ENCODE measurements around the gene NSF. TPM values are rescaled to one million over a fixed set of nuclear protein-coding genes. Genes with fewer than 3 reads are reported as not detected.

Gene NSF
- total RNA-seq, 1 donor from 2014 or later, result 57.0 TPM

- no peaks in the 10 kb centered on the region for H3K4me1 Mint-ChIP-seq (ENCODE audit: low read depth, unreplicated experiment)
- no peak for TF ChIP-seq CTCF (IDR thresholded peaks at IDR 0.05; ENCODE audit: partially characterized antibody, unreplicated experiment)
- peaks cover 9% of the 10 kb centered on the region for H3K27me3 Mint-ChIP-seq (ENCODE audit: unreplicated experiment)
- H3K9me3 Mint-ChIP-seq (ENCODE audit: unreplicated experiment), result peaks cover 2% of the 10 kb centered on the region
- no peak overlapping the region for H3K27ac Mint-ChIP-seq (ENCODE audit: unreplicated experiment)
- no peak overlapping the region for H3K4me3 Mint-ChIP-seq (ENCODE audit: unreplicated experiment)
- no peaks in the 10 kb centered on the region for H3K36me3 Mint-ChIP-seq (ENCODE audit: unreplicated experiment)
- no peak for DNase-seq
Observed at GRCh38 chr17:46796084-46796483, 205.6 kb downstream of the NSF start.

- DNase-seq, result no peak
- H3K9me3 Mint-ChIP-seq (ENCODE audit: unreplicated experiment), result peaks cover 2% of the 10 kb centered on the region
- peaks cover 9% of the 10 kb centered on the region for H3K27me3 Mint-ChIP-seq (ENCODE audit: unreplicated experiment)
- H3K4me1 Mint-ChIP-seq (ENCODE audit: low read depth, unreplicated experiment), result no peaks in the 10 kb centered on the region
- no peak overlapping the region for H3K4me3 Mint-ChIP-seq (ENCODE audit: unreplicated experiment)
- no peak overlapping the region for H3K27ac Mint-ChIP-seq (ENCODE audit: unreplicated experiment)
- no peaks in the 10 kb centered on the region for H3K36me3 Mint-ChIP-seq (ENCODE audit: unreplicated experiment)
- TF ChIP-seq CTCF (IDR thresholded peaks at IDR 0.05; ENCODE audit: partially characterized antibody, unreplicated experiment), result no peak
Observed at GRCh38 chr17:46796524-46796923, 206.1 kb downstream of the NSF start.

- no peak for TF ChIP-seq CTCF (IDR thresholded peaks at IDR 0.05; ENCODE audit: partially characterized antibody, unreplicated experiment)
- Mint-ChIP-seq H3K27ac (ENCODE audit: unreplicated experiment) (no peak overlapping the region), H3K4me3 (ENCODE audit: unreplicated experiment) (no peak overlapping the region), H3K36me3 (ENCODE audit: unreplicated experiment) (no peaks in the 10 kb centered on the region), H3K27me3 (ENCODE audit: unreplicated experiment) (peaks cover 9% of the 10 kb centered on the region), H3K4me1 (ENCODE audit: low read depth, unreplicated experiment) (no peaks in the 10 kb centered on the region), H3K9me3 (ENCODE audit: unreplicated experiment) (peaks cover 2% of the 10 kb centered on the region)
- no peak for DNase-seq
Observed at GRCh38 chr17:46796956-46797530, 206.6 kb downstream of the NSF start.

- no peak for DNase-seq
- TF ChIP-seq CTCF (IDR thresholded peaks at IDR 0.05; ENCODE audit: partially characterized antibody, unreplicated experiment), result no peak
- Mint-ChIP-seq H3K36me3 (ENCODE audit: unreplicated experiment) (no peaks in the 10 kb centered on the region), H3K9me3 (ENCODE audit: unreplicated experiment) (peaks cover 2% of the 10 kb centered on the region), H3K27me3 (ENCODE audit: unreplicated experiment) (peaks cover 6% of the 10 kb centered on the region), H3K4me1 (ENCODE audit: low read depth, unreplicated experiment) (no peaks in the 10 kb centered on the region), H3K4me3 (ENCODE audit: unreplicated experiment) (no peak overlapping the region), H3K27ac (ENCODE audit: unreplicated experiment) (no peak overlapping the region)
Observed at GRCh38 chr17:46800573-46800972, 210.1 kb downstream of the NSF start.

- Mint-ChIP-seq H3K27me3 (ENCODE audit: unreplicated experiment) (peaks cover 3% of the 10 kb centered on the region), H3K4me3 (ENCODE audit: unreplicated experiment) (no peak overlapping the region), H3K9me3 (ENCODE audit: unreplicated experiment) (peaks cover 3% of the 10 kb centered on the region), H3K4me1 (ENCODE audit: low read depth, unreplicated experiment) (no peaks in the 10 kb centered on the region), H3K36me3 (ENCODE audit: unreplicated experiment) (no peaks in the 10 kb centered on the region), H3K27ac (ENCODE audit: unreplicated experiment) (no peak overlapping the region)
- DNase-seq, result no peak
- TF ChIP-seq CTCF (IDR thresholded peaks at IDR 0.05; ENCODE audit: partially characterized antibody, unreplicated experiment), result no peak
Observed at GRCh38 chr17:46802800-46803199, 212.3 kb downstream of the NSF start.

Data from glutamatergic neuron (in vitro differentiated cells).